ENCODE results near the gene CNPY1.

CNPY1 gene

GRCh38 chr7:155583636-155584035, 37.3 kb upstream of the CNPY1 start:
- Histone ChIP-seq H3F3A (ENCODE audit: insufficient read depth, low read length) (no peaks in the 10 kb centered on the region), H3K4me3 (ENCODE audit: low read depth, low read length, poor library complexity, severe bottlenecking) (no peak overlapping the region), H3K9ac (ENCODE audit: low read length) (no peak overlapping the region), H3K9me2 (ENCODE audit: low read depth, low read length) (no peaks in the 10 kb centered on the region), H3K4me2 (ENCODE audit: low read length) (no peak overlapping the region), H3K79me2 (ENCODE audit: insufficient read depth, low read length) (no peaks in the 10 kb centered on the region), H2AFZ (ENCODE audit: low read length) (no peak overlapping the region), H3K27ac (ENCODE audit: low read depth, low read length, poor library complexity, severe bottlenecking) (no peak overlapping the region), H3K9me3 (ENCODE audit: low read length) (no peaks in the 10 kb centered on the region), H3K4me1 (ENCODE audit: insufficient read depth, low read length, severe bottlenecking) (no peaks in the 10 kb centered on the region), H3K27me3 (ENCODE audit: insufficient read depth, low read length) (peaks cover 11% of the 10 kb centered on the region; the same call in 1 of the 2 replicates), H4K20me1 (ENCODE audit: insufficient read depth, low read length) (no peaks in the 10 kb centered on the region), H3K36me3 (ENCODE audit: insufficient read depth, low read length) (no peaks in the 10 kb centered on the region)
- no peak for TF ChIP-seq EZH2 (IDR thresholded peaks at IDR 0.05; ENCODE audit: borderline replicate concordance, low read length)
- TF ChIP-seq, protein P1, sequence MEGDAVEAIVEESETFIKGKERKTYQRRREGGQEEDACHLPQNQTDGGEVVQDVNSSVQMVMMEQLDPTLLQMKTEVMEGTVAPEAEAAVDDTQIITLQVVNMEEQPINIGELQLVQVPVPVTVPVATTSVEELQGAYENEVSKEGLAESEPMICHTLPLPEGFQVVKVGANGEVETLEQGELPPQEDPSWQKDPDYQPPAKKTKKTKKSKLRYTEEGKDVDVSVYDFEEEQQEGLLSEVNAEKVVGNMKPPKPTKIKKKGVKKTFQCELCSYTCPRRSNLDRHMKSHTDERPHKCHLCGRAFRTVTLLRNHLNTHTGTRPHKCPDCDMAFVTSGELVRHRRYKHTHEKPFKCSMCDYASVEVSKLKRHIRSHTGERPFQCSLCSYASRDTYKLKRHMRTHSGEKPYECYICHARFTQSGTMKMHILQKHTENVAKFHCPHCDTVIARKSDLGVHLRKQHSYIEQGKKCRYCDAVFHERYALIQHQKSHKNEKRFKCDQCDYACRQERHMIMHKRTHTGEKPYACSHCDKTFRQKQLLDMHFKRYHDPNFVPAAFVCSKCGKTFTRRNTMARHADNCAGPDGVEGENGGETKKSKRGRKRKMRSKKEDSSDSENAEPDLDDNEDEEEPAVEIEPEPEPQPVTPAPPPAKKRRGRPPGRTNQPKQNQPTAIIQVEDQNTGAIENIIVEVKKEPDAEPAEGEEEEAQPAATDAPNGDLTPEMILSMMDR (IDR thresholded peaks at IDR 0.05; ENCODE audit: low read length), result no peak

- Histone ChIP-seq H3K4me1 (ENCODE audit: insufficient read depth, low read length, severe bottlenecking) (no peaks in the 10 kb centered on the region), H3K4me3 (ENCODE audit: low read depth, low read length, poor library complexity, severe bottlenecking) (no peak overlapping the region), H3K27ac (ENCODE audit: low read depth, low read length, poor library complexity, severe bottlenecking) (no peak overlapping the region), H3K9ac (ENCODE audit: low read length) (no peak overlapping the region), H4K20me1 (ENCODE audit: insufficient read depth, low read length) (no peaks in the 10 kb centered on the region), H3F3A (ENCODE audit: insufficient read depth, low read length) (no peaks in the 10 kb centered on the region), H2AFZ (ENCODE audit: low read length) (no peak overlapping the region), H3K79me2 (ENCODE audit: insufficient read depth, low read length) (no peaks in the 10 kb centered on the region), H3K9me3 (ENCODE audit: low read length) (no peaks in the 10 kb centered on the region), H3K27me3 (ENCODE audit: insufficient read depth, low read length) (peaks cover 11% of the 10 kb centered on the region; the same call in 1 of the 2 replicates), H3K36me3 (ENCODE audit: insufficient read depth, low read length) (no peaks in the 10 kb centered on the region), H3K4me2 (ENCODE audit: low read length) (no peak overlapping the region), H3K9me2 (ENCODE audit: low read depth, low read length) (no peaks in the 10 kb centered on the region)
- TF ChIP-seq EZH2 (IDR thresholded peaks at IDR 0.05; ENCODE audit: borderline replicate concordance, low read length), result no peak
Observed at GRCh38 chr7:155581954-155582353, 35.6 kb upstream of the CNPY1 start.

DNA sequence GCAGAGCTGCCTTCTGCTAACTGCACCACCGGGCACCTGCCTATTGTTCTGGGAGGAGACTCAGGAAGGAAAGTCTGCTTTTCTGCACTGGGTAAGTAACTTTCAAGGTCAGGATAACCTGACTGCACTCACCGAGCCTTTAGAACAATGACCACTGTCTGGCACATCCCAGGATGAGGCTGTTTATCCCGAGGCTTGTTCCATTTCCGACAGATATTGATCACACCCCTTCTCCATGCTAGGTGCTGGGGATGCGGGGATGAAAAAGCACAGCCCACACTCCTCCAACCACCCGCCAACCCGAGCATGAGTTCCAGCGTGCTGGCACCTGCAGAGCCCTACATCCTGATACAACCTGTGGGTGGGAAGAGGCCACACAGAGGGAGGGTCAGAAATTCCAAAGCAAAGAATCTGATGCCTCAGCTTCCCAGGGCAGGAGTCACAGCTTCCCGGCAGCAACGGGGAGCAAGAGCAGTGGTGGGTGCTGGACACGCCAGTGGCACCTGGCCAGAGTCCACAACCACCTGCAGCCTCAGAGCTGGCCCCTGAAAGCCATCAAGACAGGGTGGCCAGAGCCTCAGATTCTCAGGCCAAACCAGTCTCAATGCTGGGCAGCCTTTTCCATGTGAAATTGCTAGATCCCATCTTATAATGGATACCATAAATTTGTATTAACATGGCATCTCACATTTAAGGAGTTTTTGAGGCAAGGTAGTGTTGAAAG, 34.9 kb upstream of the CNPY1 start:
- Histone ChIP-seq H3K4me3 (ENCODE audit: low read depth, low read length, poor library complexity, severe bottlenecking) (no peak overlapping the region), H3K4me1 (ENCODE audit: insufficient read depth, low read length, severe bottlenecking) (peaks cover 2% of the 10 kb centered on the region), H3K36me3 (ENCODE audit: insufficient read depth, low read length) (no peaks in the 10 kb centered on the region), H3K9me3 (ENCODE audit: low read length) (no peaks in the 10 kb centered on the region), H3K27me3 (ENCODE audit: insufficient read depth, low read length) (peaks cover 11% of the 10 kb centered on the region; the same call in 1 of the 2 replicates), H4K20me1 (ENCODE audit: insufficient read depth, low read length) (no peaks in the 10 kb centered on the region), H3K9ac (ENCODE audit: low read length) (no peak overlapping the region), H2AFZ (ENCODE audit: low read length) (no peak overlapping the region), H3K79me2 (ENCODE audit: insufficient read depth, low read length) (no peaks in the 10 kb centered on the region), H3F3A (ENCODE audit: insufficient read depth, low read length) (no peaks in the 10 kb centered on the region), H3K27ac (ENCODE audit: low read depth, low read length, poor library complexity, severe bottlenecking) (no peak overlapping the region), H3K9me2 (ENCODE audit: low read depth, low read length) (no peaks in the 10 kb centered on the region), H3K4me2 (ENCODE audit: low read length) (no peak overlapping the region)
- no peak for TF ChIP-seq EZH2 (IDR thresholded peaks at IDR 0.05; ENCODE audit: borderline replicate concordance, low read length)
- TF ChIP-seq, protein P1 (IDR thresholded peaks at IDR 0.05; ENCODE audit: low read length), result no peak

DNA sequence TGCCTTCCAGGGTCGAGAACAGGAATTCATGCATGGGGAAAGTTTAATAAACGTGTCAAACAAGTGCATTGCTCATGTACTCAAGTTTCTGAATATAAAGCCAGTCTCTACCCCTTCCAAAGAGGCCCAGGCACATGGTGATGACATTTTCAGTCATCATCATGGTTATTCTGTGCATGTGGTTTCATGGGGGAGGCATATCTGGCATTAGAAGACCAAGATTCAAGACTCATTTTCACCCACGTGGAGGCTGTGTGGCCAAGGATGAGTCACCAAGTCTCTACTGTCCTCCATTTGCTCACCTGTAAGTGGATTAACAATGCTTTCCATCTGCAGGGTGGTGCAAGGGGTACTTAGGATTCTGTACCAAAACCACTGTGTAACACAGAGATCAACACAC, 34.0 kb upstream of the CNPY1 start:
- Histone ChIP-seq H3K36me3 (ENCODE audit: insufficient read depth, low read length) (no peaks in the 10 kb centered on the region), H3K9me3 (ENCODE audit: low read length) (no peaks in the 10 kb centered on the region), H2AFZ (ENCODE audit: low read length) (no peak overlapping the region), H3F3A (ENCODE audit: insufficient read depth, low read length) (no peaks in the 10 kb centered on the region), H4K20me1 (ENCODE audit: insufficient read depth, low read length) (no peaks in the 10 kb centered on the region), H3K4me3 (ENCODE audit: low read depth, low read length, poor library complexity, severe bottlenecking) (no peak overlapping the region), H3K4me1 (ENCODE audit: insufficient read depth, low read length, severe bottlenecking) (peaks cover 5% of the 10 kb centered on the region), H3K9ac (ENCODE audit: low read length) (no peak overlapping the region), H3K4me2 (ENCODE audit: low read length) (no peak overlapping the region), H3K9me2 (ENCODE audit: low read depth, low read length) (no peaks in the 10 kb centered on the region), H3K79me2 (ENCODE audit: insufficient read depth, low read length) (no peaks in the 10 kb centered on the region), H3K27me3 (ENCODE audit: insufficient read depth, low read length) (peaks cover 3% of the 10 kb centered on the region; the same call in 1 of the 2 replicates), H3K27ac (ENCODE audit: low read depth, low read length, poor library complexity, severe bottlenecking) (no peak overlapping the region)
- no peak for TF ChIP-seq EZH2 (IDR thresholded peaks at IDR 0.05; ENCODE audit: borderline replicate concordance, low read length)
- TF ChIP-seq, protein P1 (IDR thresholded peaks at IDR 0.05; ENCODE audit: low read length), result no peak

Data from OCI-LY1 (cell line).